Measurements from ENCODE around the gene MOGAT1. TPM values are rescaled to one million over a fixed set of nuclear protein-coding genes. Genes with fewer than 3 reads are reported as not detected.

MOGAT1 gene
- total and polyA plus RNA-seq, 2 of the 8 experiments (the other 6 are each of a cell fraction or from before 2014, with no cell fraction given), result 0.11 to 0.67 TPM

- TF ChIP-seq CHD7 (IDR thresholded peaks at IDR 0.05; ENCODE audit: insufficient replicate concordance, low read length), result no peak
- no peak for TF ChIP-seq SIN3A (conservative IDR thresholded peaks at IDR 0.05 in 1 of 2, IDR thresholded peaks at IDR 0.05 in 1 of 2; ENCODE audit: low read depth in 1 of 2, low read length in 2 of 2)
- no peak for TF ChIP-seq EGR1 (IDR thresholded peaks at IDR 0.05; ENCODE audit: borderline replicate concordance, low read depth, low read length)
- no peak for TF ChIP-seq KDM5A (IDR thresholded peaks at IDR 0.05; ENCODE audit: low read length)
- TF ChIP-seq SP1 (IDR thresholded peaks at IDR 0.05; ENCODE audit: low read depth, low read length), result no peak
- TF ChIP-seq RFX5 (IDR thresholded peaks at IDR 0.05; ENCODE audit: borderline replicate concordance, low read depth, low read length), result no peak
- TF ChIP-seq PHF8 (conservative IDR thresholded peaks at IDR 0.05; ENCODE audit: low read depth, low read length), result no peak
- TF ChIP-seq KDM4A (IDR thresholded peaks at IDR 0.05; ENCODE audit: low read depth, low read length, severe bottlenecking), result no peak
- TF ChIP-seq BACH1 (IDR thresholded peaks at IDR 0.05; ENCODE audit: low read length), result no peak
- no peak for TF ChIP-seq EZH2 (IDR thresholded peaks at IDR 0.05; ENCODE audit: low read depth, low read length, severe bottlenecking)
Measured at GRCh38 chr2:222622910-222623309, 48.5 kb upstream of the MOGAT1 start (continued).
